SK-MEL-5 (cell line): ENCODE measurements around the gene TRIP12. TPM values are rescaled to one million over a fixed set of nuclear protein-coding genes. Genes with fewer than 3 reads are reported as not detected.
"Not testable (repeated sequence)": the region's sequence is repeated elsewhere in the genome, so short reads cannot be mapped to it uniquely, and the experiment has no call there.

Experiments
- DNase-seq: peaks from one replicate; pipeline ENCODE4 v3.0.0-alpha.2; 2016; ENCODE audit warnings: low read depth, low spot score
- in situ Hi-C: cut with HindIII; loops from 2 replicates; pipeline ENCODE4 v1.10.0; 2016; ENCODE audit warnings: low sequenced_read_pairs, high pct_unique_total_duplicates, low pct_unique_long_range_greater_than_20kb
- total RNA-seq: library from RNA; depleted of rRNA; stranded (reverse); fragments of >200 nt; shearing (Covaris generic); gene quantifications from 2 replicates; pipeline ENCODE4 v1.2.3, GENCODE V29; 2014

The TRIP12 gene
- total RNA-seq, 1 experiment from 2014 or later, result 115 TPM

DNA sequence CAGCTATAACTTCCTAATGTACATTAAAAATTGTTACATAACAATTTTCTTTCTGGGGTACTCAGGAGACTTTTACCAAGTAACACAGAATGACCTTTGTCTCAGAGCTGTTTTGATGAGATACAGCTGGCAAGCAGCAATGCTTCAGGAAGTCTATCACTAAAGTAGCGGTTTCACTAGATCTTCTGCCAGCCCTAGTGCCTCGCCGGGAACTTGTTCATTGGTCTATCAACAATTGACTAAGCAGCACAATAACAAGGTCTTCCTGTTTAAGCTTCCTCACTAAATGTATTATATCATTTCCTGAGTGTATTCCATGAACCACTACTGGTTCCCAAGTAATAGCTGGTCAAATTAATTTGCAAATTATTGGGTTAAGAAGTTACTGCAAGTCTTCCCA, 69.2 kb downstream of the TRIP12 start:
- in situ Hi-C loops, result no loop called here

DNA sequence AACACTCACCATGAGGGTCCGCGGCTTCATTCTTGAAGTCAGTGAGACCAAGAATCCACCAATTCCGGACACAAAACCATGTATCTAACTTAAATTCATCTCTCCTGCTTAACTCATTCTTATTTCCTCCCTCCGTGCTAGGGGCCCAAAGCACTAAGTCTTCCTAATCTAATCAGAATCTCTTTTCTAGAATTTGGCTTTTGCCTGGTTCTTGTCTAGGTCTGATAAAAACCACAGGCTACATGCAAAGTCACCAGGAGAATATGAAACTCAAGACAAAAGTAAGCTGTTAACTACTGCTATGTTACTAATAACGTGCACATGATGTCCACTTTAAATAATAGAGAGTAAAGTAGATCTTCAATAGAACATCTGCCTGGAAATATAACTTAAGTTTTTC, 69.9 kb downstream of the TRIP12 start:
- in situ Hi-C loops, result no loop called here
- no peak for DNase-seq

More for the DNA sequence above, 69.2 kb downstream of the TRIP12 start:
- no peak for DNase-seq

DNA sequence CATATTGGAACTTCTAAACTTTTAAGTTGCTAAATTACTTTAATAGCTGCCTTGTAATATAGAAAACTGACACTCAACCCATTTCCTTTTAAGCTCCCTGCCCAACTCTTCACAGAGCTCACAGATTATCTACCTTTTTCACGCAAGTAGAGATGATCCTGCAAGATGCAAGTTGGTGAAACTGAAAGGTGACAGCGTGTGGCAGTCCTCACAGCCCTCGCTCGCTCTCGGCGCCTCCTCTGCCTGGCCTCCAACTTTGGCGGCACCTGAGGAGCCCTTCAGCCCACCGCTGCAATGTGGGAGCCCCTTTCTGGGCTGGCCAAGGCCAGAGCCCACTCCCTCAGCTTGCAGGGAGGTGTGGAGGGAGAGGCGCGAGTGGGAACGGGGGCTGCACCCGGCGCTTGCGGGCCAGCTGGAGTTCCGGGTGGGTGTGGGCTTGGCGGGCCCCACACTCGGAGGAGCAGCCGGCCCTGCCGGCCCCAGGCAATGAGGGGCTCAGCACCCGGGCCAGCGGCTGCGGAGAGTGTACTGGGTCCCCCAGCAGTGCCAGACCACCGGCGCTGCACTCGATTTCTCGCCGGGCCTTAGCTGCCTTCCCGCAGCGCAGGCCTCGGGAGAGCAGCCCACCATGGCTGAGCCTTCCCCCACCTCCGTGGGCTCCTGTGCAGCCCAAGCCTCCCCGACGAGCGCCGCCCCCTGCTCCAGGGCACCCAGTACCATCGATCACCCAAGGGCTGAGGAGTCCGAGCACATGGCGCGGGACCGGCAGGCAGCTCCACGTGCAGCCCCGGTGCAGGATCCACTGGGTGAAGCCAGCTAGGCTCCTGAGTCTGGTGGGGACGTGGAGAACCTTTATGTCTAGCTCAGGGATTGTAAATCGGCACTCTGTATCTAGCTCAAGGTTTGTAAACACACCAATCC, 71.2 kb downstream of the TRIP12 start:
- in situ Hi-C loops, DNase-seq: not testable (repeated sequence)

DNA sequence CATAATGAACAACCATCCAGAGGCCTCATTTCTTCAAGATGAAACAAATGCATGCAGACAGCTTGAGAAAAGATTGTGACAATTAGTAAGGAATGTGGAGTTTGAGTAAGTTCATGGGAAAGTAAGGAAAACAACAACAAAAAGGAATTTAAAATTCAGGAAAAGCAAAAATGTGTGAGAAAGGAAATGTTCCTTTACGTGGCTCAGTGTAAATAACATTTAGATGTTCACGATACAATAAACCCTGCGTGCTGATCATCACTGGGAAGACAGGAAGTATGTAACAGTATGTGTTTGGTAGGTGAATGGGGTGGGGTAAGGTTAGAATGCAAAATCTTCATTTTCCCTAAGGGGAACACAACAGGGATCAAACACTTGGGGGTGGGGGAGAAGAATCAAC, 72.7 kb downstream of the TRIP12 start:
- in situ Hi-C loops, result no loop called here
- no peak for DNase-seq

DNA sequence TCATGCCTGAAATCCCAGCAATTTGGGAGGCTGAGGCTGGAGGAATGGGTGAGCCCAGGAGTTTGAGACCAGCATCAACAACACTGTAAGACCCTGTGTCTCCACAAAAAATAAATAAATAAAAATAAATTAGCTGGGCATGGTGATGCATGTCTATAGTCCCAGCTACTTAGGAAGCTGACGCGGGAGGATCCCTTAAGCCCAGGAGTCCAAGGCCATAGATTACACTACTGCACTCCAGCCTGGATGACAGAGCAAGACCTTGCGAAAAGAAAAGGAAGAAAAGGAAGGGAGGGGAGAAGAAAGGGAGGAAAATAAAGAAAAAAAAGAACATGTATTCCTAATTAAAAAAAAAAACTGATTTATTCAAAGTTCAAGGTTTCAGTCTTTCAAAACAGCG, 78.2 kb downstream of the TRIP12 start:
- no peak for DNase-seq
- in situ Hi-C loops, result no loop called here

DNA sequence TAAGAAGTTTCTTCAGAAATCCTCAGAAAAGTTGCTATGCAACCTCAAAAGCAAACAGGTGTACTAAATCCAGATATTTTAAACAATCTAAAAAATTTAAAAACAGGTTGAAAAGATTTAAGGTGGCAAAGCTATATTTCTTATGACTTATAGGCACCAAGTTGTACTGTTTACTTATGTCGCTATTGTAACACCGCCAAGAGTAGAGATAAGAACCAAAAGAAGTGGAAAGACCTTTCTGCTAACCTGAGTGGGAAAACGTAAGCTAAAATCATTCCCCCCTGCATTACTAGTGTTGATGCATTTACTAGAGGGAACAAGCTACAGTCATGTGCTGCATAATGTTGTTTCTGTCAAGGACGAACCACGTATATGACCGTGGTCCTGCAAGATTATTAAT, 83.1 kb downstream of the TRIP12 start:
- in situ Hi-C loops, result no loop called here
- DNase-seq, result no peak

DNA sequence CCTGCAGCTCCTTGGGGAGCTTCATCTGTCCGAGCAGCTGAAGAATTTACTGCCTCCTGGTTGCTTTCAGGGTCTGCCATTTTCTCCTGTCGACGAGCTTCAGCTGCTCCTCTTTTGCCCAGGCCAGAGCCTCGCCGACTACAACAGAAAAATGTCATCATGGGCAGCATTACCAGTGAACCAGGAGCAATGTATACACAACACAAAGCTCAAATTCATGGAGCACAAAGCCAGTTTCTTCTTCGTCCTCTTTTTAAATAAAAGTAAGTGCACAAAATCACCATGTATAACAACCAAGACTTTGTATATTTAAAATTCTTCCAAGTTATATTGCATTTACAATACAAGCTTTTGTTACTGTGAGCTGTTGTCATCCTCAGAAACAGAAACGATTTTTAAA, 85.0 kb downstream of the TRIP12 start:
- DNase-seq, result no peak
- in situ Hi-C loops, result no loop called here

DNA sequence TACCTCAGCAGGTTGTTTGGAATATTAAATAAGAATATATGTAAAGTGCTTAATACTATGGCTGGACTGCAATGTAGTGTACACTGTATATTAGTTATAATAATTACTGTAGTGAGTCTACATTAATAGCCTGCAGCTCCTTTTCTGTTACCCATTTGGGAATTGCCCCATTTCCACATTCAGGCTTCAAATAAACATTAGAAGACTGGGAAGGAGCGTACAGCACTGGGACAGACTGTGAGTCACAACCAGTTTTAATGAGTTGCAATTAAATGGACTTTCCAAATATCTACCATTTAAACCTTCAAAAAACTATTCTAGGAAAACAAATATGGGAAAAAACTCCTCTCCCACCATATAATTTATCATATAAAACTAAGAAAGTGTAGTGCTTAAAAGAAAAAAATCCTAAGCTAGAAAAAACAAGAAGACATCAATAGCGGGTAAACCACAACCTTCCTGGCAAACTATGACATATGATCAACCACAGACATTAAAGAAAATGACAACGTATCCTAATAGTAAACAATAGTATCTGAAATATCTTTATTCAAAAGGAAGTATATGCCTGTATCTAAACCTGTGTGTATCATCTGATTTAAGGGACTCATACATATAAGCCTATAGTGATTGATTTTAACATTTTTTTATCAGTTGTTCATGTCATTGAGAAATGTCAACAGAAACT, 86.1 kb downstream of the TRIP12 start:
- DNase-seq, result peak; percentile 24
- in situ Hi-C loops, result no loop called here

DNA sequence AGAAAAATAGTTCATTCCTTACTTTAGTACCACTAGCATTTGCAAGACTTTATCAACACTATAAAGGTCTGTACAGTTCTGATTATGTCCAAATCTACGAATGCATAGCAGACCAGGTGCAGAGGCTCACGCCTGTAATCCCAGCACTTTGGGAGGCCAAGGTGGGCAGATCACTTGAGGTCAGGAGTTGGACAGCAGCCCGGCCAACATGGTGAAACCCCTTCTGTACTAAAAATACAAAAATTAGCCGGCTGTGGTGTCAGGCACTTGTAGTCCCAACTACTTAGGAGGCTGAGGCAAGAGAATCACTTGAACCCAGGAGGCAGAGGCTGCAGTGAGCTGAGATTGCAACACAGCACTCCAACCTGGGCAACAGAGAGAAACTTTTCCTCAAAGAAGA, 87.4 kb downstream of the TRIP12 start:
- DNase-seq, in situ Hi-C loops: not testable (repeated sequence)

DNA sequence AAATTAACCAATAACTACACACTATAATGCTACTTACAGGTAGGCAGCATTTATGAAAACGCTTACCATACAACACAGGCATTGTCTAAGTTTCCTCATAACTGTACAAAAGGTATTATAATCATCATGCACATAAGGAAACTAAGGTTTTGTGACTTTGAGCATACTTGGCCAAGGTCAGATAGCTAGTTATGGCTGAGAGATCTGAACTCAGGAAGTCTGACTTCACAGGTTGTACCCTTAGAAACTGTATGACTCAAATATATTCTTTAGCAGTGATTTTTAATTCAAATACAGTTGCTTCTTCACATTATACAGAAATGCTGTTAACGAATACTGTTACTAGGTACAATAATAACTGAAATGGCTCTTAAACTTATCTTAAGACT, 89.3 kb downstream of the TRIP12 start:
- in situ Hi-C loops, result no loop called here
- DNase-seq, result no peak

DNA sequence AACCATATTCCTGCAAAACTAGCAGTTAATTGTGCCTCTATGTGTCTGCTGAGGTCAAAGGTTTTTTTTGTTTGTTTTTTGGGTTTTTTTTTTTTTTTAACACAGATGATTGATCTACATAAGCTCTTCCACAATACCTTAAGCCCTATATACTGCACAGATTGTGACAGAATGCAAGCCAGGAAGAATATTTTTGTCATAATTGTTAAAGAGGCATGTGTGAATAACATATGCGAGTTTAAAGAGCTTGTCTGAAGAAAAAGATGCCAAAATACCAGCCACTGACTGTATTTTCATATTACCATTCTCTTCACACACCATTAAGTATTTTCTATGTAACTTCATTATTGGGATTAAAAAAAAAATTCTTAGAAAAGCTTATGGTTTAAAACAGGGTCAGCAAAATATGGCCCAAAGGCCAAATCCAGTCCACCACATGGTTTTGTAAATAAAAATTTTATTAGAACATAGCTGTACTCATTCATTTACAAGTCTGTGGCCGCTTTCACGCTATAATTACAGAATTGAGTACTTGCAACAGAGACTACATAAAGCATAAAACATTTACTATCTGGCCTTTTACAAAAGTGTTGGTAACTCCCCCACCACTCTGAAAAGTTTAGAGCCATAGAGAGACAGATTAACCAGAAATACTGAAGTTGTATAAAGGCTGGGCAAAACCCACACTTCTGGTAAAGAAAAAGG, 89.9 kb downstream of the TRIP12 start:
- DNase-seq, result no peak
- in situ Hi-C loops, result no loop called here

DNA sequence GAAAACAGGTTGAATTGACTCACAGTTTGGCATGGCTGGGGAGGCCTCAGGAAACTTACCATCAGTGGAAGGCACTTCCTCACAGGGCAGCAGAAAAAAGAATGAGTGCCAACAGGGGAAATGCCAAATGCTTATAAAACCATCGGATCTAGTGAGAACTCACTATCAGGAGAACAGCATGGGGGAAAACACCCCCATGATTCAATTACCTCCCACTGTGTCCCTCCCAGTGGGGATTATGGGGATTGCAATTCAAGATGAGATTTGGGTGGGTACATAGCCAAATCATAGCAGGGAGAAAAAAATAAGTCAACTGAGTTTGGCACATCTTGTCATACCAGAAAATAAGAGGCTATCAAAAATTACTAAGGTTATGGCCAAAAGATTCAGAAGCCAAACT, 96.3 kb downstream of the TRIP12 start:
- in situ Hi-C loops, result no loop called here
- no peak for DNase-seq

DNA sequence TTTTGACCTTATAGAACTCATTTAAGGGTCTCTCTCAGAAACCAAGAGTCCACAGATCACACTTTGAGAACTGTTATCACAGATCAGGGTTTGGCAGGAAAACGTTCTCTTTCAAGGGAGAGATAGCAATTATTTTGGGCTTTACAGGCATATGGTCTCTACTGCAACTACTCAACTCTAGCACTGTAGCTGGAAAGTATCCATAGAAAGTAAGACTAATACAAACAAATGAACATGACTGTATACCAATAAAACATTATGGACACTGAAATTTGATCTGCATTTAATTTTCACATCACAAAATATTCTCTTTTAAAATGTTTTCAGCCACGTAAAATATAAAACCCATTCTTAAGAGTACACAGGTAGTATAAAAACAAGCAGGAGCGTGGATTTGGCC, 100.5 kb downstream of the TRIP12 start:
- in situ Hi-C loops, result no loop called here
- no peak for DNase-seq

DNA sequence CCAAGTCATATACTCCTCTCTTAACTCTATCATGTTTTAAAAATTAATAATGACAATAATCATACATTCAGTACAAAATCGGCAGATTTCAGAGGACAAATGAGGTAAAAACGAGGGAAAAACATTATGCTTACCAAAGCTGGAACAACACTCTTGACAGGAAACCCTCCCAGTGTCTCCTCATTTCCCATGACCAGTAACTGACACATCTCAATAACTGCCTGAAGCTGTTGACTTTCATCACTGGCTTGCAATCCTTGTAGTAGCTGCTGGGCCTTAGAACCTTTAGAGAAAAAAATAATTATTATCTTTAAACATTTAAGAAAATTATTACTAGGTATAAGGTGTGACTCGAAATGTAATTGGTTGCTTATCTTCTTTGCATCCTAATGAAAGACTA, 103.6 kb downstream of the TRIP12 start:
- in situ Hi-C loops, result no loop called here
- DNase-seq, result no peak

DNA sequence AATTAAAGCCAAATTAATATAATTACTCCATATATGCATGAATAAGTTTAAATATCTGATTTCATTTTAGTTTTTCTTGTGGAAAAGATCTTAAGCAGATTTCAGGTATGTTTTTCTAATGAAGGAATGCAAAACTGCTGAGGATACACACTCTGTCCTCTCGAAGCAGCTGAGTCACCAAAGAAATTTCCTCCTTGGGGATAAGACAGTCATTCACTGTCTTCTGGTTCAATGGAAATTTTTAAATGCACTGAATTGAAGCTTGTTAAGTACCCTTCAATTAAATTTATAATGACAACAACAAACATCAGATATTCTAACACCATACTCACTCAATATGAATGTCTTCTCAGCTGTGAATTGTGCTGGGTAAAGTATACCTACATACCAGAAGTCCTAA, 106.0 kb downstream of the TRIP12 start:
- peak; percentile 41 for DNase-seq
- in situ Hi-C loops, result no loop called here

DNA sequence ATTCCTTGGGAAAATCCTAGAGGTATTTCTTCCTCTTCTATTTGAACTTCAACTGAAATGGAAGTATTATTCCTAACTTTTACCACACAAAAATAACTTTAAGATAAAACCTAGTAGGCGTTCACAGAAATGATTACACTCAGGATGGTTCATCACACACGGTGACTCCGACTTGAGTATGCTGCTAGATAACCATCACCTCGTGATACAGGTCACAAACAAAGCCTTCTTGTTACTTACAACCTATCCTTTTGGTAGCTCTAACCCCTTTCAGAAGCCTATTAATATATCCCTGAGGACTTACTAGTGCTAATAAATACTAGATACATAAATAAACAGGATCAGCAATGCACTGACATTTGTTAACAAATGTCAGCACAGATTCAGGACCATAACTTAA, 106.5 kb downstream of the TRIP12 start:
- in situ Hi-C loops, result no loop called here
- peak; percentile 67 for DNase-seq

DNA sequence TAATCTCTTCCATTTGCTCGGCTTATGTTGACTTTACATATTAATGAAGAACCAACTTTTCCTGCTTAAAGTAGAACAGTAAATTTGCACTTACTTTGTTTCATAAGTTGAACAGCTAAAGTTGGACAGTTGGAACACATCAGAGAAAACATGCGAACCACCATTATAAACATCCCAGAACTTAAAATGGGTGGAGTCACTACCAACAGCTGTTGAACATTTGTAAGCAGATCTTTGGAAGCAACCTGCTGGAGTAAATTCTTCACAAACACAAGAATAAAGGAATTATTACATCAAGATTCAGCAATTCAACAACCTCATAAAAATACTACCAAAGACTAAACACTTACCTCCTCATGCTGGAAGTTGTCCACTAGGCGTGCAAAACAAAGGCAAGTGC, 111.0 kb downstream of the TRIP12 start:
- DNase-seq, result no peak
- in situ Hi-C loops, result no loop called here

DNA sequence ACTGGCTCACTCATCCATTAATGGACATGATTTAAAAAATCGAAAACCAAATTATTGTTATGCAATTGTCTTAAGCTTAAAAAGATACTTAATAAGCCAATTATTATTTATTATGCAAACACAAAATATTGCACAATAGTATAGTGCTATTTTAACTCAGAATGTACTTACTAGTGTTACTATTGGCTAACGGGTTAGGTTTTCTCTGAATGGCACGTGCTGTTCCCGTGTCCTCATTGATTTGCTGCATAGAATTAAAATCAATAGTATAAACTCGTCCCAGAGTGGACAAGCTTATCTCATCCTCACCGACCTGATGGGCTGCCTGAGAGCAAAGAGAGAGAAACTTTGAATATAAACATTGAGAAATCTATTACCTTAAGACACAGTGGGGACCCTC, 116.2 kb downstream of the TRIP12 start:
- DNase-seq, result no peak
- in situ Hi-C loops, result no loop called here
